GM08714 (cell line): ENCODE data around the gene HOXD12.
A peak's percentile ranks its signal among the peaks of the same experiment; 100 is the strongest.

ENCODE experiments used
- H3K4me3 ChIP-seq: fragments of 200-500 bp; sonication (Bioruptor generic); 2 replicates; pipeline ENCODE4 v1.5.1; 2014; ENCODE audit warnings: mild to moderate bottlenecking, low read length, inconsistent platforms
- ZNF274 ChIP-seq: IDR thresholded peaks from 2 replicates; pipeline ENCODE4 v1.6.1; 2012; ENCODE audit warnings: mild to moderate bottlenecking, low read depth, low read length

HOXD12 gene

GRCh38 chr2:176122683-176123410, 23.3 kb downstream of the HOXD12 start, which contains the start of gene HOXD9:
HOXD9 (plus strand) TSS chr2:176122719; CDS start chr2:176122769, 50 bp downstream.
- no peak for TF ChIP-seq ZNF274
- peak within 1 kb of the TSS; percentile 5; the same call in 1 of the 2 replicates for H3K4me3 ChIP-seq

GRCh38 chr2:176123411-176124109, 24.0 kb downstream of the HOXD12 start:
- TF ChIP-seq ZNF274 = no peak
- no peak overlapping the region for H3K4me3 ChIP-seq

GRCh38 chr2:176124110-176124946, 24.7 kb downstream of the HOXD12 start:
- TF ChIP-seq ZNF274 = no peak
- no peak overlapping the region for H3K4me3 ChIP-seq

DNA sequence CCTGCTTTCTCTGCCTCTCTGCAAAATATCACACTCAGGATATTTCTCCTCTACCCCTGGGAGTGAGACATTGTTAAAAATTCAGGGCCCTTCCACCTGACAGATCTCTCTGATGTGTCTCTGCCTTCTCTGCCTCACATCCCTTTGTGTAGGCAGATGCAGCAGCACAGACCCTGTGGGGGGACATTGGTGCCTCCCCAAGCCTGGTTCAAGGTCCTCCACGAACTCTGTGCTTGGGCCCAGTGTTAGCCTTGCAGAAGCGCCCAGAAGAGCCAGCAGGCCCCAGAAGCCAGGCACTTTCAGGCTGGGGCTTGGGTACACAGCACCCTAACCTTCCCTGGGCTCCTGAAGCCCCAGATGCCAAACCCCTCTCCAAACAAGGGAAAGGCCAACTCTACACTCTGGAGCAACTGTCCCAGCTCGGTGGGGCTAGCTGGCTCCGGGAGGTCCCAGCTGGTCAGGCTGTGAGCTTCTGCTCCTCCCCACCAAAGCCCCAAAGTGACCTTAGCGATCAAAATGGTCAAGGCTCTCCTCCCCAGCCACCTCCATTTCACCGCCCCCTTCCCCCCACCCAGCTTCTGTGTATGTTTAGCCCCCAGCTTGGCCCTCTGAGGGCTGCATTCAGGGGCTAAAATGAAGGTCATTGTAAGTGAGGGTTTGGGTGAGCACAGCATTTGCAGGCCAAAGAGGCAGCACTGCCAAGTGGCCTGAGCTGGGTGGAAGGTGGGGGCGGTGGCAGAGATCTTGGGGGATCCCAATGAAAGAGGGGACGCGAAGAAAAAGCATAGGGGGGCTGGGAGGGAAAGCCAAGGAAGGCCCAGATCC, 25.6 kb downstream of the HOXD12 start:
- H3K4me3 ChIP-seq = no peak overlapping the region
- TF ChIP-seq ZNF274 = no peak

- H3K4me3 ChIP-seq = no peak overlapping the region
- TF ChIP-seq ZNF274 = no peak
These were observed 26.1 kb downstream of the HOXD12 start for GRCh38 chr2:176125772-176126054.

GRCh38 chr2:176126929-176127773, 27.6 kb downstream of the HOXD12 start:
- TF ChIP-seq ZNF274 = no peak
- no peak overlapping the region for H3K4me3 ChIP-seq

GRCh38 chr2:176127774-176128072, 28.1 kb downstream of the HOXD12 start:
- H3K4me3 ChIP-seq = no peak overlapping the region
- no peak for TF ChIP-seq ZNF274

DNA sequence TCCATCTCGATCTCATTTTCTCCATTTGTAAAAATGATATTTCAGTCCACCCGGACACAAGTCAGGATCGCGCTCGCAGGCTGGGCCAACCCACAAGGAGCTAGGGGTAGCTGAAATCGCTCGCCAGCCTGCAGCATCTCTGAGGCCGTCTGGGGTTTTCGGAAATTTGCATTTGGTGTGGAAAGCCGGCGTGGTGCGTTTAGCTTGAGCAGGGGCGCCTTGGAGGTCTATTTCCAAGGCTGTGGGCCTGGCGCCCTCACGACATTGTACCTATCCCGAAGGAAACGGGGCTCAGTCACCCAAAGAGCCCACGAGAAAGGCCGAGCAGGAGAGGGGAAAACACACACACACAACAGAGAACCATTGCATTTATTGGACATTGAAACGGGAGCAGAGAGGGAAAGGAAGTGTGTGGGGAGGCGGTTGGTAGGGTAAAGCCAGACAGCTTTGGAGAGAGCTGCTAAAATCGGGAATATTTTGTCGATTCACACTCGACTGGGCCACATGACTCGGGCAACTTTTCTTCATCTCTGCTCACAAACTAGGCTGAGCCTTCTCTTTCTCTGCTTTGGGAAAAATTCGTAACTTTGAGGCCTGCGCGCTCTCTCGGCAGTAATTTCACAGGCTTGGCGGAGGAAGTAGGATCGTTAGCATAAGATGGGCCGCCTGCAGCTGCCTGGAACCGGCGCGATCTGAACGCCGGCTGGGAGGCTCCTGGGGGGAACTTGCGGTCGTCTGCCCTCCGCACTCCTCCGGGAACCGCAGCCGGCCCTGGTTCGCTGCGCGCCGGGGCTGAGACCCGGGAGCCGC, 28.8 kb downstream of the HOXD12 start:
- no peak overlapping the region for H3K4me3 ChIP-seq

DNA sequence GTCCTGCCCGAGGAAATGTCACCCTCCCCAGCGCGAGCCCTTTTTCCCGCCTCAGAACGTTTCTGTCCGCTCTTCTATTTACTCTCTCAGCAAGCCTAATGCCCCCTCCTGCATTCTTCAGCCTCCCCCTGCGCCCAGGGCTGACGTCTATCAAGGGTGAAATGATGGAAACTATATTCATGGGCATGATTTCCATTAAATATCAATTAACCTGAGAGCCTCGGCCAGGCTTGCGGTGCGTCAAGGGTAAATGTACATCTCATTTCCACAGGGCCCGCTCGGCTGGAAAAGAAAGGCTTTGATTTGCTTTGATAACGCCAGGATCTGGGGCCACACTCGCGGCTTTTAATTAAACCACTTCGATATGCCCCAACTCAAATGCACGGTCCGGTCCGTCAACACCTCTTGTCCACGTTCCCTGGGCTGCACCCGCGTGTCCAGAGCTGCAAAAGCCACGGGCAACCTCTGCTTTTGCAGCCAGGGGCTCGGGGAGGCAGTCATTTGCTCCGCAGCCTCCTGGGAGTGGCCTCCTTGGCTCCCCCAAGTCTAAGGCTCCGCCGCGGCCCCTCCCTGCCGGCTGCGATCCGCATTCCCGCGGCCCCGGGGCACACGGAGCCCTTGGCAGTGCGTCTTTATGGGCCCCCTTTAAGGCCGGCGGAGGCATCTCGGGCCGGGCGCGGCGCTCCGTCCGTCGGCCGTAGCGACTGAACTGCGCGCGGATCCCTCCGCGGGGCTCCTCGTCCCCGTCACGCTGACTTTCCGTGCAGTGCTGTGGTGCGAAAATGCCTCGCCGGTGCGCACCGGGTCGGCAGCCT, 29.6 kb downstream of the HOXD12 start, which contains the start of gene HOXD8:
TSS of gene HOXD8 (plus strand) at position 724 of the 815 bp plus-strand sequence. CDS start 662 bp downstream, outside the sequence.
- TF ChIP-seq ZNF274 = no peak
- H3K4me3 ChIP-seq = peak within 1 kb of the TSS; percentile 16; the same call in 1 of the 2 replicates

More for the DNA sequence above, 28.8 kb downstream of the HOXD12 start:
- no peak for TF ChIP-seq ZNF274

GRCh38 chr2:176129813-176130146, 30.2 kb downstream of the HOXD12 start:
- TF ChIP-seq ZNF274 = no peak
- peak overlapping the region; percentile 16; the same call in 1 of the 2 replicates for H3K4me3 ChIP-seq

- TF ChIP-seq ZNF274 = no peak
- peak overlapping the region; percentile 16; the same call in 1 of the 2 replicates for H3K4me3 ChIP-seq
These were observed 30.8 kb downstream of the HOXD12 start for GRCh38 chr2:176130147-176130956.
